GM23248 (cell line): Measurements from ENCODE around the gene PPL.

ENCODE experiments used
- EZH2 ChIP-seq: fragments of 200-600 bp; sonication (generic); IDR thresholded peaks from 2 replicates; pipeline ENCODE4 v1.6.1; 2018; ENCODE audit warnings: antibody characterized with exemption, mild to moderate bottlenecking; ENCODE audit not compliant: insufficient read depth, poor library complexity, severe bottlenecking
- EZH2phosphoT487 ChIP-seq: fragments of 200-600 bp; sonication (generic); IDR thresholded peaks from 2 replicates; pipeline ENCODE4 v1.6.1; 2018; ENCODE audit warnings: antibody characterized with exemption, moderate library complexity, mild to moderate bottlenecking, low read depth; ENCODE audit not compliant: insufficient read depth

DNA sequence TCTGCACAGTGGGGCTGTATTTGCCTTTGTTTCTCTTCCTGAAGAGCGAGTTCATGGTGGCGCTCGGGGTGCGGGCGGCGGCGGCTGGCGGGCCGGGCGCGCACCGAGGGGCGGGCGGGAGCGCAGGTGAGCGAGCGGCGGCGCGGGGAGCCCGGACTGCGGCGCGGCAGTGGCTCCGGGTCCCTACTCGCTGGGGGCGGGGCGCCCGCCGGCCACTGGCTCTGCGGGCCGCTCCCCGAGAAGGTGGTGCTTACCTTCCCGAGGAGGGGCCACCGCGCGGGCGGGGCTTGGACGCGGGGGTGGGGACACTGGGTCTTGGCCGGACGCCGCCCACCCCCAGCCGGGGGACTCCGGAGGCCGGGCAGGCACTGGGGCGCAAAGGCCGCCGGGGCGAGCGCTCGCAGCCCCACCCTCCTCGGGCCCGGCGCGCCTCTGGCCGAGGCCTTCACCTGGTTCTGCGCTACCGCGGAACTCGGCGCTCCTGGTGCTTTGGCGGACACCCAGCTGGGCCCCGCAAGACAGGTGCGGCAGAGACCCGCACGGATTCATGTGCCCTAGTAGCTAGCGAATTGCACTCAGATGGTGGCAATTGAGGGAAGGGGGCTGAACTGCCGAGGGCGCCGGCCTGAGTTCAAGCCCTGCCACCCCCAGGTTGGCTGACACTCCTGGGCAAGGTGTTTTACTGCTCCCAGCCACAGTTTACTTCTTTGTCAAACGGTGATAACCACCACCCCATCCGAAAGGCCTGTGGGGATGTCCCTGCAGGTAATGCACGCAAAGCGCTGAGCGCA, at the start of gene PPL:
- TF ChIP-seq EZH2 (peak; percentile 7), EZH2phosphoT487 (no peak)
